HepG2 (cell line): ENCODE results near the gene LMNA. TPM values are rescaled to one million over a fixed set of nuclear protein-coding genes. Genes with fewer than 3 reads are reported as not detected.

Source experiments
- ETV6 ChIP-seq: sonication (generic); formaldehyde crosslinking; conservative IDR thresholded peaks from 2 replicates; pipeline ENCODE4 v1.4.0; 2020; ENCODE audit warnings: missing genetic modification reagents
- GFI1 ChIP-seq: sonication (generic); formaldehyde crosslinking; IDR thresholded peaks from 2 replicates; pipeline ENCODE4 v1.5.0; 2020; ENCODE audit warnings: missing genetic modification reagents, mild to moderate bottlenecking, borderline replicate concordance
- KLF13 ChIP-seq: sonication (generic); formaldehyde crosslinking; IDR thresholded peaks from 2 replicates; pipeline ENCODE4 v1.4.0; 2020; ENCODE audit warnings: mild to moderate bottlenecking, missing genetic modification reagents
- MAFF ChIP-seq: IDR thresholded peaks from 2 replicates; pipeline ENCODE4 v1.6.1; 2011; ENCODE audit warnings: low read depth, low read length, improper control_type of control experiment
- MBNL3 ChIP-seq: fragments of 250-450 bp; sonication (Bioruptor Pico); conservative IDR thresholded peaks from 2 replicates; pipeline ENCODE4 v1.8.0; 2022; ENCODE audit warnings: mild to moderate bottlenecking, inconsistent platforms
- RBFOX2 ChIP-seq: fragments of 200-400 bp; formaldehyde crosslinking; IDR thresholded peaks from 2 replicates; pipeline ENCODE4 v1.6.1; 2017; ENCODE audit warnings: low read depth, mild to moderate bottlenecking, low read length
- SMYD3 ChIP-seq: sonication (generic); formaldehyde crosslinking; IDR thresholded peaks from 2 replicates; pipeline ENCODE4 v1.8.1; 2023; ENCODE audit warnings: mild to moderate bottlenecking, missing genetic modification reagents
- SRY ChIP-seq: sonication (generic); formaldehyde crosslinking; IDR thresholded peaks from 2 replicates; pipeline ENCODE4 v1.8.0; 2022; ENCODE audit warnings: mild to moderate bottlenecking, missing genetic modification reagents
- TBL1XR1 ChIP-seq: fragments of 150-350 bp; IDR thresholded peaks from 2 replicates; pipeline ENCODE4 v1.6.1; 2014; ENCODE audit warnings: borderline replicate concordance, low read length; ENCODE audit not compliant: partially characterized antibody
- TOPORS ChIP-seq: sonication (generic); formaldehyde crosslinking; IDR thresholded peaks from 2 replicates; pipeline ENCODE4 v1.8.0; 2023; ENCODE audit warnings: mild to moderate bottlenecking, missing genetic modification reagents
- ZBTB20 ChIP-seq: sonication (generic); formaldehyde crosslinking; IDR thresholded peaks from 2 replicates; pipeline ENCODE4 v1.8.1; 2023; ENCODE audit warnings: missing genetic modification reagents, low read depth, mild to moderate bottlenecking, borderline replicate concordance
- ZBTB7A ChIP-seq: sonication (generic); formaldehyde crosslinking; IDR thresholded peaks from 2 replicates; pipeline ENCODE4 v1.8.0; 2022; ENCODE audit warnings: mild to moderate bottlenecking, missing genetic modification reagents
- ZFP1 ChIP-seq: IDR thresholded peaks from 2 replicates; pipeline ENCODE4 v1.6.1; 2016
- ZMYM3 ChIP-seq: sonication (generic); formaldehyde crosslinking; IDR thresholded peaks from 2 replicates; pipeline ENCODE4 v1.5.1; 2020; ENCODE audit warnings: mild to moderate bottlenecking, missing genetic modification reagents
- ZNF292 ChIP-seq: sonication (generic); formaldehyde crosslinking; IDR thresholded peaks from 2 replicates; pipeline ENCODE4 v1.8.1; 2022; ENCODE audit warnings: mild to moderate bottlenecking, low read depth, missing genetic modification reagents, borderline replicate concordance
- ZNF569 ChIP-seq: sonication (generic); formaldehyde crosslinking; IDR thresholded peaks from 2 replicates; pipeline ENCODE4 v1.5.0; 2020; ENCODE audit warnings: mild to moderate bottlenecking, missing genetic modification reagents, moderate library complexity, borderline replicate concordance
- ZNF850 ChIP-seq: sonication (generic); formaldehyde crosslinking; conservative IDR thresholded peaks from 2 replicates; pipeline ENCODE4 v1.9.0; 2021; ENCODE audit warnings: mild to moderate bottlenecking, missing genetic modification reagents
- polyA plus RNA-seq, 8 experiments: library from polyadenylated mRNA; depleted of rRNA in 3 of 8; stranded (reverse) in 7 of 8; unstranded in 1 of 8; fragments of >200 nt; fragmentation: Illumina TruSeq in 4 of 8; extraction: Trizol in 4 of 8; gene quantifications; 2 replicates each; pipeline versions ENCODE4 v1.2.1 to v1.2.3, GENCODE V29; 2011 to 2016; ENCODE audit warnings: low read depth in 4 of 8, missing spikeins in 1 of 8, mixed read lengths in 1 of 8; ENCODE audit not compliant: insufficient read depth in 1 of 8
- total RNA-seq, 5 experiments: library from RNA; depleted of rRNA; stranded (reverse); fragments of >200 nt; fragmentation: Illumina TruSeq; extraction: Trizol; gene quantifications; 2 replicates each; pipeline ENCODE4 v1.2.3, GENCODE V29; 2016; ENCODE audit warnings: low read depth in 1 of 5
- TF ChIP-seq, protein P1 (sequence below): sonication (generic); formaldehyde crosslinking; IDR thresholded peaks from 2 replicates; pipeline ENCODE4 v1.4.0; 2020; ENCODE audit warnings: missing genetic modification reagents, borderline replicate concordance
- TF ChIP-seq, protein P2 (sequence below): sonication (generic); formaldehyde crosslinking; IDR thresholded peaks from 2 replicates; pipeline ENCODE4 v1.4.0; 2020; ENCODE audit warnings: missing genetic modification reagents
- TF ChIP-seq, protein P3 (sequence below): sonication (generic); formaldehyde crosslinking; IDR thresholded peaks from 2 replicates; pipeline ENCODE4 v1.5.0; 2020; ENCODE audit warnings: mild to moderate bottlenecking, missing genetic modification reagents
- TF ChIP-seq, protein P4 (sequence below): sonication (generic); formaldehyde crosslinking; IDR thresholded peaks from 2 replicates; pipeline ENCODE4 v1.4.0; 2020; ENCODE audit warnings: missing genetic modification reagents, mild to moderate bottlenecking, borderline replicate concordance

Gene LMNA
- total and polyA plus RNA-seq, 2 of the 13 experiments (the other 11 are each of a cell fraction or from before 2014, with no cell fraction given), result 107 to 225 TPM

DNA sequence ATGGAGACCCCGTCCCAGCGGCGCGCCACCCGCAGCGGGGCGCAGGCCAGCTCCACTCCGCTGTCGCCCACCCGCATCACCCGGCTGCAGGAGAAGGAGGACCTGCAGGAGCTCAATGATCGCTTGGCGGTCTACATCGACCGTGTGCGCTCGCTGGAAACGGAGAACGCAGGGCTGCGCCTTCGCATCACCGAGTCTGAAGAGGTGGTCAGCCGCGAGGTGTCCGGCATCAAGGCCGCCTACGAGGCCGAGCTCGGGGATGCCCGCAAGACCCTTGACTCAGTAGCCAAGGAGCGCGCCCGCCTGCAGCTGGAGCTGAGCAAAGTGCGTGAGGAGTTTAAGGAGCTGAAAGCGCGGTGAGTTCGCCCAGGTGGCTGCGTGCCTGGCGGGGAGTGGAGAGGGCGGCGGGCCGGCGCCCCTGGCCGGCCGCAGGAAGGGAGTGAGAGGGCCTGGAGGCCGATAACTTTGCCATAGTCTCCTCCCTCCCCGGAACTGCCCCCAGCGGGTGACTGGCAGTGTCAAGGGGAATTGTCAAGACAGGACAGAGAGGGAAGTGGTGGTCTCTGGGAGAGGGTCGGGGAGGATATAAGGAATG is 505 bp downstream of the LMNA start (continued):
- TF ChIP-seq ZBTB20 (no peak), TOPORS (CRISPR knock-in tag) (0 out of 2 replicates have a peak, but pooled peaks have one; percentile 22), ZMYM3 (no peak), GFI1 (no peak), ZBTB7A (CRISPR knock-in tag) (peak; percentile 34; the same call in 1 of the 2 replicates), SRY (no peak), ZNF850 (CRISPR knock-in tag) (no peak), KLF13 (CRISPR knock-in tag) (peak; percentile 41; the same call in 1 of the 2 replicates), MAFF (no peak), ZNF292 (CRISPR knock-in tag) (0 out of 2 replicates have a peak, but pooled peaks have one; percentile 7), ETV6 (no peak), MBNL3 (no peak), ZFP1 (CRISPR knock-in tag) (no peak), ZNF569 (CRISPR knock-in tag) (no peak), TBL1XR1 (no peak), RBFOX2 (peak; percentile 74), SMYD3 (CRISPR knock-in tag) (no peak)
- TF ChIP-seq, protein P1, sequence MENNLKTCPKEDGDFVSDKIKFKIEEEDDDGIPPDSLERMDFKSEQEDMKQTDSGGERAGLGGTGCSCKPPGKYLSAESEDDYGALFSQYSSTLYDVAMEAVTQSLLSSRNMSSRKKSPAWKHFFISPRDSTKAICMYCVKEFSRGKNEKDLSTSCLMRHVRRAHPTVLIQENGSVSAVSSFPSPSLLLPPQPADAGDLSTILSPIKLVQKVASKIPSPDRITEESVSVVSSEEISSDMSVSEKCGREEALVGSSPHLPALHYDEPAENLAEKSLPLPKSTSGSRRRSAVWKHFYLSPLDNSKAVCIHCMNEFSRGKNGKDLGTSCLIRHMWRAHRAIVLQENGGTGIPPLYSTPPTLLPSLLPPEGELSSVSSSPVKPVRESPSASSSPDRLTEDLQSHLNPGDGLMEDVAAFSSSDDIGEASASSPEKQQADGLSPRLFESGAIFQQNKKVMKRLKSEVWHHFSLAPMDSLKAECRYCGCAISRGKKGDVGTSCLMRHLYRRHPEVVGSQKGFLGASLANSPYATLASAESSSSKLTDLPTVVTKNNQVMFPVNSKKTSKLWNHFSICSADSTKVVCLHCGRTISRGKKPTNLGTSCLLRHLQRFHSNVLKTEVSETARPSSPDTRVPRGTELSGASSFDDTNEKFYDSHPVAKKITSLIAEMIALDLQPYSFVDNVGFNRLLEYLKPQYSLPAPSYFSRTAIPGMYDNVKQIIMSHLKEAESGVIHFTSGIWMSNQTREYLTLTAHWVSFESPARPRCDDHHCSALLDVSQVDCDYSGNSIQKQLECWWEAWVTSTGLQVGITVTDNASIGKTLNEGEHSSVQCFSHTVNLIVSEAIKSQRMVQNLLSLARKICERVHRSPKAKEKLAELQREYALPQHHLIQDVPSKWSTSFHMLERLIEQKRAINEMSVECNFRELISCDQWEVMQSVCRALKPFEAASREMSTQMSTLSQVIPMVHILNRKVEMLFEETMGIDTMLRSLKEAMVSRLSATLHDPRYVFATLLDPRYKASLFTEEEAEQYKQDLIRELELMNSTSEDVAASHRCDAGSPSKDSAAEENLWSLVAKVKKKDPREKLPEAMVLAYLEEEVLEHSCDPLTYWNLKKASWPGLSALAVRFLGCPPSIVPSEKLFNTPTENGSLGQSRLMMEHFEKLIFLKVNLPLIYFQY, result no peak
- TF ChIP-seq, protein P2, sequence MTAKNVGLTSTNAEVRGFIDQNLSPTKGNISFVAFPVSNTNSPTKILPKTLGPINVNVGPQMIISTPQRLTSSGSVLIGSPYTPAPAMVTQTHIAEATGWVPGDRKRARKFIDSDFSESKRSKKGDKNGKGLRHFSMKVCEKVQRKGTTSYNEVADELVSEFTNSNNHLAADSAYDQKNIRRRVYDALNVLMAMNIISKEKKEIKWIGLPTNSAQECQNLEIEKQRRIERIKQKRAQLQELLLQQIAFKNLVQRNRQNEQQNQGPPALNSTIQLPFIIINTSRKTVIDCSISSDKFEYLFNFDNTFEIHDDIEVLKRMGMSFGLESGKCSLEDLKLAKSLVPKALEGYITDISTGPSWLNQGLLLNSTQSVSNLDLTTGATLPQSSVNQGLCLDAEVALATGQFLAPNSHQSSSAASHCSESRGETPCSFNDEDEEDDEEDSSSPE (CRISPR knock-in tag), result 0 out of 2 replicates have a peak, but pooled peaks have one; percentile 24
- TF ChIP-seq, protein P3, sequence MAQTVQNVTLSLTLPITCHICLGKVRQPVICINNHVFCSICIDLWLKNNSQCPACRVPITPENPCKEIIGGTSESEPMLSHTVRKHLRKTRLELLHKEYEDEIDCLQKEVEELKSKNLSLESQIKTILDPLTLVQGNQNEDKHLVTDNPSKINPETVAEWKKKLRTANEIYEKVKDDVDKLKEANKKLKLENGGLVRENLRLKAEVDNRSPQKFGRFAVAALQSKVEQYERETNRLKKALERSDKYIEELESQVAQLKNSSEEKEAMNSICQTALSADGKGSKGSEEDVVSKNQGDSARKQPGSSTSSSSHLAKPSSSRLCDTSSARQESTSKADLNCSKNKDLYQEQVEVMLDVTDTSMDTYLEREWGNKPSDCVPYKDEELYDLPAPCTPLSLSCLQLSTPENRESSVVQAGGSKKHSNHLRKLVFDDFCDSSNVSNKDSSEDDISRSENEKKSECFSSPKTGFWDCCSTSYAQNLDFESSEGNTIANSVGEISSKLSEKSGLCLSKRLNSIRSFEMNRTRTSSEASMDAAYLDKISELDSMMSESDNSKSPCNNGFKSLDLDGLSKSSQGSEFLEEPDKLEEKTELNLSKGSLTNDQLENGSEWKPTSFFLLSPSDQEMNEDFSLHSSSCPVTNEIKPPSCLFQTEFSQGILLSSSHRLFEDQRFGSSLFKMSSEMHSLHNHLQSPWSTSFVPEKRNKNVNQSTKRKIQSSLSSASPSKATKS (CRISPR knock-in tag), result no peak
- TF ChIP-seq, protein P4, sequence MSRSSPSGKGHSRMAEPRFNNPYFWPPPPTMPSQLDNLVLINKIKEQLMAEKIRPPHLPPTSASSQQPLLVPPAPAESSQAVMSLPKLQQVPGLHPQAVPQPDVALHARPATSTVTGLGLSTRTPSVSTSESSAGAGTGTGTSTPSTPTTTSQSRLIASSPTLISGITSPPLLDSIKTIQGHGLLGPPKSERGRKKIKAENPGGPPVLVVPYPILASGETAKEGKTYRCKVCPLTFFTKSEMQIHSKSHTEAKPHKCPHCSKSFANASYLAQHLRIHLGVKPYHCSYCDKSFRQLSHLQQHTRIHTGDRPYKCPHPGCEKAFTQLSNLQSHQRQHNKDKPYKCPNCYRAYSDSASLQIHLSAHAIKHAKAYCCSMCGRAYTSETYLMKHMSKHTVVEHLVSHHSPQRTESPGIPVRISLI (CRISPR knock-in tag), result no peak
